HEK293T (cell line): Measurements from ENCODE around the gene SLC18A2.

Experiments
- FOXK2 ChIP-seq: fragments of 450-650 bp; IDR thresholded peaks from 2 replicates; pipeline ENCODE4 v1.6.1; 2016; ENCODE audit warnings: mild to moderate bottlenecking
- SP1 ChIP-seq: fragments of 450-650 bp; IDR thresholded peaks from 2 replicates; pipeline ENCODE4 v1.6.1; 2017
- SUZ12 ChIP-seq: fragments of 450-650 bp; IDR thresholded peaks from 2 replicates; pipeline ENCODE4 v1.6.1; 2016; ENCODE audit warnings: mild to moderate bottlenecking
- TARDBP ChIP-seq: fragments of 450-650 bp; IDR thresholded peaks from 2 replicates; pipeline ENCODE4 v1.6.1; 2016
- ZNF384 ChIP-seq: fragments of 450-650 bp; IDR thresholded peaks from 2 replicates; pipeline ENCODE4 v1.6.1; 2016

- TF ChIP-seq TARDBP, result no peak
- no peak for TF ChIP-seq ZNF384
- no peak for TF ChIP-seq SP1
- no peak for TF ChIP-seq SUZ12
- TF ChIP-seq FOXK2, result no peak
Observed at GRCh38 chr10:117322260-117322659, 81.3 kb downstream of the SLC18A2 start.
